Neural cell (in vitro differentiated cells): ENCODE data around the gene CCDC12. TPM values are rescaled to one million over a fixed set of nuclear protein-coding genes. Genes with fewer than 3 reads are reported as not detected.
A peak's percentile ranks its signal among the peaks of the same experiment; 100 is the strongest.

Source experiments
- H2AFZ ChIP-seq: fragments of 200-600, 300-800 bp; sonication (generic), shearing (Covaris generic); 2 replicates; pipeline ENCODE4 v1.6.0; 2014; ENCODE audit warnings: low read depth, mild to moderate bottlenecking, antibody characterized with exemption, low read length, moderate library complexity
- H3F3A ChIP-seq: fragments of 200-600 bp; shearing (Covaris generic); 2 replicates; pipeline ENCODE4 v1.6.1; 2016; ENCODE audit warnings: mild to moderate bottlenecking, moderate library complexity, mixed read lengths, antibody characterized with exemption, low read length; ENCODE audit not compliant: insufficient read depth, poor library complexity, severe bottlenecking
- H3K27ac ChIP-seq: fragments of 200-600, 300-800 bp; sonication (generic), shearing (Covaris generic); 2 replicates; pipeline ENCODE4 v1.5.1; 2014; ENCODE audit warnings: mild to moderate bottlenecking, low read length, moderate library complexity
- H3K27me3 ChIP-seq: fragments of 300-800, 200-600 bp; sonication (generic), shearing (Covaris generic); 2 replicates; pipeline ENCODE4 v1.6.0; 2014; ENCODE audit warnings: mild to moderate bottlenecking, low read depth, low read length, moderate library complexity; ENCODE audit not compliant: insufficient read depth
- H3K36me3 ChIP-seq: fragments of 300-800, 200-600 bp; sonication (generic), shearing (Covaris generic); 2 replicates; pipeline ENCODE4 v1.5.1; 2014; ENCODE audit warnings: mild to moderate bottlenecking, antibody characterized with exemption, low read length, moderate library complexity; ENCODE audit not compliant: insufficient read depth
- H3K4me2 ChIP-seq: fragments of 300-800, 200-600 bp; sonication (generic), shearing (Covaris generic); 2 replicates; pipeline ENCODE4 v1.6.0; 2014; ENCODE audit warnings: mild to moderate bottlenecking, low read length
- H3K4me3 ChIP-seq: fragments of 300-800, 200-600 bp; sonication (generic), shearing (Covaris generic); 2 replicates; pipeline ENCODE4 v1.5.1; 2014; ENCODE audit warnings: mild to moderate bottlenecking, low read length, moderate library complexity
- H3K79me2 ChIP-seq: fragments of 200-600 bp; shearing (Covaris generic); replicated peaks from 2 replicates; pipeline ENCODE4 v1.6.0; 2014; ENCODE audit warnings: mild to moderate bottlenecking, low read length, moderate library complexity; ENCODE audit not compliant: insufficient read depth
- H3K9ac ChIP-seq: fragments of 300-800, 200-600 bp; sonication (generic), shearing (Covaris generic); 2 replicates; pipeline ENCODE4 v1.6.1; 2016; ENCODE audit warnings: mild to moderate bottlenecking, low read length, mixed read lengths
- H3K9me2 ChIP-seq: fragments of 200-600 bp; shearing (Covaris generic); 2 replicates; pipeline ENCODE4 v1.6.1; 2016; ENCODE audit warnings: mild to moderate bottlenecking, low read length, mixed read lengths; ENCODE audit not compliant: insufficient read depth
- H3K9me3 ChIP-seq: fragments of 200-600, 300-800 bp; sonication (generic), shearing (Covaris generic); 2 replicates; pipeline ENCODE4 v1.6.1; 2016; ENCODE audit warnings: mild to moderate bottlenecking, mixed run types, low read length, moderate library complexity, mixed read lengths
- H4K20me1 ChIP-seq: fragments of 200-600 bp; shearing (Covaris generic); 2 replicates; pipeline ENCODE4 v1.6.1; 2016; ENCODE audit warnings: mild to moderate bottlenecking, mixed run types; ENCODE audit not compliant: insufficient read depth
- CTCF ChIP-seq: fragments of 450-650 bp; IDR thresholded peaks from 2 replicates; pipeline ENCODE4 v1.5.1; 2014; ENCODE audit warnings: antibody characterized with exemption, mild to moderate bottlenecking, moderate library complexity; ENCODE audit not compliant: poor library complexity, severe bottlenecking
- EP300 ChIP-seq: fragments of 450-650 bp; conservative IDR thresholded peaks from 2 replicates; pipeline ENCODE4 v1.6.1; 2014; ENCODE audit warnings: antibody characterized with exemption, mild to moderate bottlenecking, moderate library complexity; ENCODE audit not compliant: poor library complexity, severe bottlenecking
- EZH2 ChIP-seq: fragments of 200-600, 300-800 bp; shearing (Covaris generic), sonication (generic); IDR thresholded peaks from 2 replicates; pipeline ENCODE4 v1.6.1; 2014; ENCODE audit warnings: antibody characterized with exemption, low read length, borderline replicate concordance, mild to moderate bottlenecking; ENCODE audit not compliant: insufficient read depth, poor library complexity, severe bottlenecking
- MXI1 ChIP-seq: fragments of 450-650 bp; conservative IDR thresholded peaks from 2 replicates; pipeline ENCODE4 v1.6.1; 2014; ENCODE audit warnings: antibody characterized with exemption, mild to moderate bottlenecking; ENCODE audit not compliant: poor library complexity, severe bottlenecking
- POLR2AphosphoS5 ChIP-seq: IDR thresholded peaks from 2 replicates; pipeline ENCODE4 v1.6.1; 2012
- RAD21 ChIP-seq: fragments of 450-650 bp; conservative IDR thresholded peaks from 2 replicates; pipeline ENCODE4 v1.6.1; 2014; ENCODE audit warnings: antibody characterized with exemption, mild to moderate bottlenecking, moderate library complexity
- REST ChIP-seq: IDR thresholded peaks from 2 replicates; pipeline ENCODE4 v1.6.1; 2012; ENCODE audit warnings: borderline replicate concordance
- SMC3 ChIP-seq: fragments of 450-650 bp; conservative IDR thresholded peaks from 2 replicates; pipeline ENCODE4 v1.6.1; 2014; ENCODE audit warnings: antibody characterized with exemption, mild to moderate bottlenecking, moderate library complexity; ENCODE audit not compliant: poor library complexity
- TAF1 ChIP-seq: IDR thresholded peaks from 2 replicates; pipeline ENCODE4 v1.6.1; 2012; ENCODE audit warnings: low read depth
- polyA minus RNA-seq: library from RNA; depleted of rRNA, polyadenylated mRNA; stranded (reverse); fragments of >200 nt; gene quantifications from 2 replicates; pipeline ENCODE4 v1.2.3, GENCODE V29; 2014
- polyA plus RNA-seq: library from polyadenylated mRNA; depleted of rRNA; stranded (reverse); fragments of >200 nt; gene quantifications from 2 replicates; pipeline ENCODE4 v1.2.3, GENCODE V29; 2014

Gene CCDC12
- 43.8 and 46.4 TPM in 2 replicates for polyA plus RNA-seq
- polyA minus RNA-seq = 38.7 and 39.0 TPM in 2 replicates

DNA sequence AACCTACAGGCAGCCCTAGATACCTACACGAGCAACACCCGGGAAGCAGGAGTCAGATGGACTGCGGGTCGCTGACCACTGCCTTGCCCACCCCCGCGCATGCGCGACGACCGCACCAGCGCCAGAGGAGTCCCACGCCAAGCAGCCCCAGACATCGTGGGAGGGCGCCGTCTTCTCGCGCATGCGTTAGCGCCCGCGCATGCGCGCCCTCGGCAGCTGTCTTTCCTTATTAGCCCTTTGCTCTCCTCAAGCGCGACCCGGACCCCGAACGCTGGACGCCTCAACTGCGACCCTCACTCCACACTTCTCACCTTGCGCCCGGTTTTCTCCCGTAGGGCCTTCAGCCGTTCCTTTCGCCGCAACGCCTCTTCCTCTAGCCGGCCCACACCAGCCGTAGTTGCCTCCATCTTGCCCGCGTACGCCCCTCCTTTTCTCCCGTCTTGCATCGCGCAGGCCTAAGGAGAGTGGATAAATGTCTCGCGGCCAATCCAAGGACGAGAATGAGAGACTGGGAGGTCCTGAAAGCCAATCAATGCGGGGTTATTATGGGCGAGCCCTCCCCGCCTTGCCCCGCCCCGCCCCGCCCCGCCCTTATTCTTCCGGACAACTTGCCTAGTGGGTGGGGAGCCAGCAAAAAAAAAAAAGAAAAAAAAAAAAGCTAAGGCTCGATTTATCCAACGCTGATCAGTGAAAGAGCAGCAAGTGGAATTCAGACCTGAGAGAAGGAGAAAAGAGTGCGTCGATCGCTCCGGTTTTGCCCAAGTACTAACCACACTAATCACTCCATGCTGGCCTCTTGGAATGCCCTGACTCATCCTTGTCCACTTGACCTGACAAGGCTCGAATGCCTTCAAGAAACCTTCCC is at the start of gene CCDC12:
Gene CCDC12, minus strand, starts transcription at position 420 of the 865 bp plus-strand sequence. Its CDS starts 13 bp downstream, at position 407.
- H3F3A ChIP-seq = no peaks in the 10 kb centered on the region

More for the DNA sequence above, at the start of gene CCDC12:
- peak within 1 kb of the TSS; percentile 96 for H3K27ac ChIP-seq
- no peaks in the 10 kb centered on the region for H3K9me3 ChIP-seq
- H3K27me3 ChIP-seq = no peaks in the 10 kb centered on the region
- peak; percentile 88 for TF ChIP-seq MXI1
- no peak for TF ChIP-seq EZH2
- TF ChIP-seq SMC3 = peak; percentile 22
- TF ChIP-seq CTCF = no peak
- peak; percentile 61 for TF ChIP-seq EP300
- peak; percentile 90 for TF ChIP-seq TAF1
- TF ChIP-seq POLR2AphosphoS5 = peak; percentile 99
- TF ChIP-seq RAD21 = peak; percentile 27
- peak; percentile 84 for TF ChIP-seq REST
- no peaks in the 10 kb centered on the region for H3K9me2 ChIP-seq
- peaks cover 3% of the 10 kb centered on the region for H4K20me1 ChIP-seq
- H3K4me2 ChIP-seq = peak within 1 kb of the TSS; percentile 30
- peak within 1 kb of the TSS; percentile 94 for H3K9ac ChIP-seq
- peak within 1 kb of the TSS; percentile 93 for H3K4me3 ChIP-seq
- peak within 1 kb of the TSS; percentile 98 for H2AFZ ChIP-seq
- no peaks in the 10 kb centered on the region for H3K36me3 ChIP-seq
- H3K79me2 ChIP-seq = peaks cover 42% of the 10 kb centered on the region
